Measurements from ENCODE around the gene PLAAT3.
"Not testable (repeated sequence)": the region's sequence is repeated elsewhere in the genome, so short reads cannot be mapped to it uniquely, and the experiment has no call there.

Gene PLAAT3

GRCh38 chr11:63537293-63538101, 76.7 kb downstream of the PLAAT3 start:
- no peaks in the 10 kb centered on the region for H3K9me3 ChIP-seq (ENCODE audit: control insufficient read depth in 2 of 2, low read length in 2 of 2)
- peak overlapping the region; percentile 73 to 89 for H3K9ac ChIP-seq (ENCODE audit: low read length in 2 of 2)
- peak overlapping the region; percentile 79 to 81 for H3K4me3 ChIP-seq (ENCODE audit: low read length in 2 of 2)
- H3K4me1 ChIP-seq (ENCODE audit: control insufficient read depth, insufficient read depth, low read length): peaks cover 35% of the 10 kb centered on the region
- H3K27ac ChIP-seq (ENCODE audit: low read length): peak overlapping the region; percentile 97
- H3K36me3 ChIP-seq (ENCODE audit: control insufficient read depth in 2 of 2, insufficient read depth in 2 of 2, low read length in 2 of 2): no peaks in the 10 kb centered on the region
- H3K27me3 ChIP-seq (ENCODE audit: control insufficient read depth in 1 of 2, insufficient read depth in 2 of 2, low read length in 2 of 2): no peaks in the 10 kb centered on the region

- no peaks in the 10 kb centered on the region for H3K27me3 ChIP-seq (ENCODE audit: control insufficient read depth in 1 of 2, insufficient read depth in 2 of 2, low read length in 2 of 2)
- peak within 1 kb of the TSS; percentile 73 to 89 for H3K9ac ChIP-seq (ENCODE audit: low read length in 2 of 2)
- peaks cover 35% of the 10 kb centered on the region for H3K4me1 ChIP-seq (ENCODE audit: control insufficient read depth, insufficient read depth, low read length)
- peak within 1 kb of the TSS; percentile 97 for H3K27ac ChIP-seq (ENCODE audit: low read length)
- H3K36me3 ChIP-seq (ENCODE audit: control insufficient read depth in 2 of 2, insufficient read depth in 2 of 2, low read length in 2 of 2): no peaks in the 10 kb centered on the region
- H3K9me3 ChIP-seq (ENCODE audit: control insufficient read depth in 2 of 2, low read length in 2 of 2): no peaks in the 10 kb centered on the region
- peak within 1 kb of the TSS; percentile 79 to 81 for H3K4me3 ChIP-seq (ENCODE audit: low read length in 2 of 2)
Observed at GRCh38 chr11:63536669-63537292, 77.5 kb downstream of the PLAAT3 start, which contains the start of gene PLAAT4. TSS of gene PLAAT4 (plus strand) at chr11:63536808. CDS start at chr11:63536869, 61 bp downstream.

- Histone ChIP-seq H3K4me3 (ENCODE audit: low read length in 2 of 2) (peak overlapping the region in 1 of 2 donors; percentile 81), H3K36me3 (ENCODE audit: control insufficient read depth in 2 of 2, insufficient read depth in 2 of 2, low read length in 2 of 2) (no peaks in the 10 kb centered on the region), H3K27me3 (ENCODE audit: control insufficient read depth in 1 of 2, insufficient read depth in 2 of 2, low read length in 2 of 2) (no peaks in the 10 kb centered on the region), H3K9ac (ENCODE audit: low read length in 2 of 2) (no peak overlapping the region), H3K9me3 (ENCODE audit: control insufficient read depth in 2 of 2, low read length in 2 of 2) (no peaks in the 10 kb centered on the region), H3K4me1 (ENCODE audit: control insufficient read depth, insufficient read depth, low read length) (peaks cover 35% of the 10 kb centered on the region), H3K27ac (ENCODE audit: low read length) (peak overlapping the region; percentile 97)
Observed at GRCh38 chr11:63535734-63536133, 78.5 kb downstream of the PLAAT3 start.

GRCh38 chr11:63534895-63535461, 79.3 kb downstream of the PLAAT3 start:
- Histone ChIP-seq H3K9ac (ENCODE audit: low read length in 2 of 2) (no peak overlapping the region), H3K4me1 (ENCODE audit: control insufficient read depth, insufficient read depth, low read length) (peaks cover 35% of the 10 kb centered on the region), H3K36me3 (ENCODE audit: control insufficient read depth in 2 of 2, insufficient read depth in 2 of 2, low read length in 2 of 2) (no peaks in the 10 kb centered on the region), H3K27ac (ENCODE audit: low read length) (no peak overlapping the region), H3K9me3 (ENCODE audit: control insufficient read depth in 2 of 2, low read length in 2 of 2) (no peaks in the 10 kb centered on the region), H3K27me3 (ENCODE audit: control insufficient read depth in 1 of 2, insufficient read depth in 2 of 2, low read length in 2 of 2) (no peaks in the 10 kb centered on the region), H3K4me3 (ENCODE audit: low read length in 2 of 2) (no peak overlapping the region)

- no peak overlapping the region for H3K9ac ChIP-seq (ENCODE audit: low read length in 2 of 2)
Observed at GRCh38 chr11:63534076-63534475, 80.2 kb downstream of the PLAAT3 start.

GRCh38 chr11:63532799-63533475, 81.3 kb downstream of the PLAAT3 start:
- Histone ChIP-seq H3K9ac (ENCODE audit: low read length in 2 of 2) (no peak overlapping the region), H3K27ac (ENCODE audit: low read length) (no peak overlapping the region), H3K4me3 (ENCODE audit: low read length in 2 of 2) (no peak overlapping the region), H3K4me1 (ENCODE audit: control insufficient read depth, insufficient read depth, low read length) (peaks cover 25% of the 10 kb centered on the region), H3K9me3 (ENCODE audit: control insufficient read depth in 2 of 2, low read length in 2 of 2) (no peaks in the 10 kb centered on the region), H3K36me3 (ENCODE audit: control insufficient read depth in 2 of 2, insufficient read depth in 2 of 2, low read length in 2 of 2) (no peaks in the 10 kb centered on the region), H3K27me3 (ENCODE audit: control insufficient read depth in 1 of 2, insufficient read depth in 2 of 2, low read length in 2 of 2) (no peaks in the 10 kb centered on the region)

More at GRCh38 chr11:63534076-63534475, 80.2 kb downstream of the PLAAT3 start:
- no peak overlapping the region for H3K4me3 ChIP-seq (ENCODE audit: low read length in 2 of 2)
- H3K9me3 ChIP-seq (ENCODE audit: control insufficient read depth in 2 of 2, low read length in 2 of 2): no peaks in the 10 kb centered on the region
- H3K27ac ChIP-seq (ENCODE audit: low read length): no peak overlapping the region
- no peaks in the 10 kb centered on the region for H3K36me3 ChIP-seq (ENCODE audit: control insufficient read depth in 2 of 2, insufficient read depth in 2 of 2, low read length in 2 of 2)
- no peaks in the 10 kb centered on the region for H3K27me3 ChIP-seq (ENCODE audit: control insufficient read depth in 1 of 2, insufficient read depth in 2 of 2, low read length in 2 of 2)
- H3K4me1 ChIP-seq (ENCODE audit: control insufficient read depth, insufficient read depth, low read length): peaks cover 35% of the 10 kb centered on the region

- Histone ChIP-seq H3K36me3 (ENCODE audit: control insufficient read depth in 2 of 2, insufficient read depth in 2 of 2, low read length in 2 of 2) (no peaks in the 10 kb centered on the region), H3K9ac (ENCODE audit: low read length in 2 of 2) (no peak overlapping the region), H3K27ac (ENCODE audit: low read length) (no peak overlapping the region)
Observed at GRCh38 chr11:63532117-63532516, 82.1 kb downstream of the PLAAT3 start.

GRCh38 chr11:63531074-63531792, 83.0 kb downstream of the PLAAT3 start:
- not testable (repeated sequence) for H3K36me3 ChIP-seq (ENCODE audit: control insufficient read depth in 2 of 2, insufficient read depth in 2 of 2, low read length in 2 of 2); H3K4me3 ChIP-seq (ENCODE audit: low read length in 2 of 2); H3K27ac ChIP-seq (ENCODE audit: low read length); H3K9me3 ChIP-seq (ENCODE audit: control insufficient read depth in 2 of 2, low read length in 2 of 2); H3K9ac ChIP-seq (ENCODE audit: low read length in 2 of 2); H3K27me3 ChIP-seq (ENCODE audit: control insufficient read depth in 1 of 2, insufficient read depth in 2 of 2, low read length in 2 of 2); H3K4me1 ChIP-seq (ENCODE audit: control insufficient read depth, insufficient read depth, low read length)

More at GRCh38 chr11:63532117-63532516, 82.1 kb downstream of the PLAAT3 start:
- no peaks in the 10 kb centered on the region for H3K27me3 ChIP-seq (ENCODE audit: control insufficient read depth in 1 of 2, insufficient read depth in 2 of 2, low read length in 2 of 2)
- H3K4me1 ChIP-seq (ENCODE audit: control insufficient read depth, insufficient read depth, low read length): peaks cover 18% of the 10 kb centered on the region
- H3K9me3 ChIP-seq (ENCODE audit: control insufficient read depth in 2 of 2, low read length in 2 of 2): no peaks in the 10 kb centered on the region
- H3K4me3 ChIP-seq (ENCODE audit: low read length in 2 of 2): no peak overlapping the region

- no peak overlapping the region for H3K4me3 ChIP-seq (ENCODE audit: low read length in 2 of 2)
- H3K27ac ChIP-seq (ENCODE audit: low read length): no peak overlapping the region
- no peaks in the 10 kb centered on the region for H3K27me3 ChIP-seq (ENCODE audit: control insufficient read depth in 1 of 2, insufficient read depth in 2 of 2, low read length in 2 of 2)
- H3K4me1 ChIP-seq (ENCODE audit: control insufficient read depth, insufficient read depth, low read length): peaks cover 3% of the 10 kb centered on the region
- no peaks in the 10 kb centered on the region for H3K9me3 ChIP-seq (ENCODE audit: control insufficient read depth in 2 of 2, low read length in 2 of 2)
- H3K9ac ChIP-seq (ENCODE audit: low read length in 2 of 2): no peak overlapping the region
- H3K36me3 ChIP-seq (ENCODE audit: control insufficient read depth in 2 of 2, insufficient read depth in 2 of 2, low read length in 2 of 2): no peaks in the 10 kb centered on the region
Observed at GRCh38 chr11:63530021-63530420, 84.2 kb downstream of the PLAAT3 start.

- not testable (repeated sequence) for H3K9me3 ChIP-seq (ENCODE audit: control insufficient read depth in 2 of 2, low read length in 2 of 2); H3K9ac ChIP-seq (ENCODE audit: low read length in 2 of 2); H3K27ac ChIP-seq (ENCODE audit: low read length); H3K4me1 ChIP-seq (ENCODE audit: control insufficient read depth, insufficient read depth, low read length); H3K27me3 ChIP-seq (ENCODE audit: control insufficient read depth in 1 of 2, insufficient read depth in 2 of 2, low read length in 2 of 2); H3K36me3 ChIP-seq (ENCODE audit: control insufficient read depth in 2 of 2, insufficient read depth in 2 of 2, low read length in 2 of 2); H3K4me3 ChIP-seq (ENCODE audit: low read length in 2 of 2)
Observed at GRCh38 chr11:63529373-63529772, 84.9 kb downstream of the PLAAT3 start.

Measured in stomach smooth muscle (tissue), 2 donors.